A673 (cell line): Measurements from ENCODE around the gene WDR11. TPM values are rescaled to one million over a fixed set of nuclear protein-coding genes. Genes with fewer than 3 reads are reported as not detected.

Source experiments
- BruUV-seq: library from RNA; stranded (reverse); fragments of 400-500 nt; replicated peaks from 2 replicates; lab custom pipeline; 2021; lab: Mats Ljungman, UMichigan
- CTCF ChIA-PET: fragments of 300-600 bp; sonication (Branson Sonifier 250); formaldehyde crosslinking; loops from one replicate; lab custom pipeline; 2022; ENCODE audit warnings: antibody characterized with exemption; lab: Charles Lee
- POLR2A ChIA-PET: fragments of 300-600 bp; sonication (Branson Sonifier 250); formaldehyde crosslinking; loops from one replicate; lab custom pipeline; 2022; ENCODE audit warnings: antibody characterized with exemption; ENCODE audit not compliant: low non-redundant PET; lab: Charles Lee
- DNase-seq: peaks from one replicate; pipeline ENCODE4 v3.0.0-alpha.2; 2015; ENCODE audit warnings: low spot score
- H3K27ac ChIP-seq: fragments of 200-600 bp; sonication (generic); 2 replicates; pipeline ENCODE4 v1.5.1; 2016; ENCODE audit warnings: mixed run types, low read depth, mild to moderate bottlenecking, mixed read lengths, antibody characterized with exemption, low read length; ENCODE audit not compliant: poor library complexity, severe bottlenecking
- H3K27me3 ChIP-seq: fragments of 200-600 bp; sonication (generic); replicated peaks from 2 replicates; pipeline ENCODE4 v1.6.1; 2017; ENCODE audit warnings: mixed run types, low read depth, mild to moderate bottlenecking, mixed read lengths, antibody characterized with exemption, low read length; ENCODE audit not compliant: insufficient read depth, poor library complexity
- H3K36me3 ChIP-seq: fragments of 200-600 bp; sonication (generic); 2 replicates; pipeline ENCODE4 v1.6.1; 2016; ENCODE audit warnings: mixed run types, mild to moderate bottlenecking, mixed read lengths, antibody characterized with exemption, low read length; ENCODE audit not compliant: insufficient read depth, poor library complexity, severe bottlenecking
- H3K4me1 ChIP-seq: fragments of 200-600 bp; sonication (generic); 2 replicates; pipeline ENCODE4 v1.6.1; 2017; ENCODE audit warnings: mixed run types, mild to moderate bottlenecking, mixed read lengths, antibody characterized with exemption, low read length; ENCODE audit not compliant: insufficient read depth, poor library complexity, severe bottlenecking
- H3K4me3 ChIP-seq: fragments of 200-600 bp; sonication (generic); 2 replicates; pipeline ENCODE4 v1.5.1; 2016; ENCODE audit warnings: low read depth, mixed run types, mild to moderate bottlenecking, mixed read lengths, low read length; ENCODE audit not compliant: poor library complexity, severe bottlenecking
- H3K9me3 ChIP-seq: fragments of 200-600 bp; sonication (generic); 2 replicates; pipeline ENCODE4 v1.6.1; 2016; ENCODE audit warnings: mixed run types, low read depth, mild to moderate bottlenecking, mixed read lengths, antibody characterized with exemption, low read length; ENCODE audit not compliant: poor library complexity, severe bottlenecking
- EZH2 ChIP-seq: fragments of 200-600 bp; sonication (generic); IDR thresholded peaks from 2 replicates; pipeline ENCODE4 v1.6.1; 2017; ENCODE audit warnings: borderline replicate concordance, low read depth, mild to moderate bottlenecking, mixed read lengths, antibody characterized with exemption, low read length; ENCODE audit not compliant: poor library complexity, severe bottlenecking
- intact Hi-C: fragments of 100-400 bp; cut with micrococcal nuclease; formaldehyde crosslinking; loops from one replicate; pipeline ENCODE4 v1.10.0; 2022; ENCODE audit not compliant: unreplicated experiment
- total RNA-seq: library from RNA; stranded (reverse); gene quantifications from 2 replicates; pipeline ENCODE4 v1.2.3, GENCODE V29; 2021
- TF ChIP-seq, protein P1 (sequence below): fragments of 300-800, 200-600 bp; sonication (generic); conservative IDR thresholded peaks from 2 replicates; pipeline ENCODE4 v1.5.1; 2017; ENCODE audit warnings: low read depth, mild to moderate bottlenecking, antibody characterized with exemption, low read length, moderate library complexity, mixed read lengths

WDR11 gene
- total RNA-seq, 1 experiment from 2014 or later, result 33.4 TPM

DNA sequence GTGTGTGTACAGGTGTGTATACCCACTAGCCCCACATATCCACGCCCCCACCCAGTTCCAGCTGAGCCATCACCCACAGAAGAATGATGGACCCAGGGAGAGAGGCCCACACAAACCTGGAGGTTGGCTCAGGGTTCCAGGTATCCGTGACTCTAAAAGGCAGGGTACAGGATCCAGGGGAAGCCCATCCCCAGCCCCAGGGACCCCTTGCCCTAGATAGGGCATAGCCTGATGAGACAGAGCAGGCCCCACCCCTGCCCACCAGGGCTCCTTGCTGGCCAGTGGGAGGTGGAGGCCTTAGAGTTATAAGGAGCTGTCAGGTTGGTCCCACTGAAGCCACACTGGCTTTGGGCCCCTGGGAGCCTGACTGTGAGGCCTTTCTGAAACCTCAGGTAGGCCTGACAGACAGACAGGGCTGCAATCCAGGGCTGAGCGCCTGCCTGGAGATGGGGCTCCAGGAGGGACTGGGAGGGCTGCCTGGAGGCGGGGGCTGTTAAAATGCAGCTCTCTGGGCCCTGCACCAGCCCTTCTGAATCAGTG is 93.5 kb downstream of the WDR11 start:
- ChIA-PET POLR2A (no interaction called here), CTCF (interaction anchor here (0.6 kb wide), 1 partner anchor 406 kb away, joined by 3 read pairs; no protein-coding TSS in a partner anchor)
- TF ChIP-seq EZH2, result no peak
- H3K27me3 ChIP-seq, result no peaks in the 10 kb centered on the region
- H3K4me1 ChIP-seq, result no peaks in the 10 kb centered on the region
- no peaks in the 10 kb centered on the region for H3K36me3 ChIP-seq
- H3K27ac ChIP-seq, result no peak overlapping the region
- no peaks in the 10 kb centered on the region for H3K9me3 ChIP-seq
- no peak overlapping the region for H3K4me3 ChIP-seq
- BruUV-seq, result no TSS peak
- intact Hi-C loops, result loop anchor here (5.0 kb wide), 1 partner anchor 943 kb away; no protein-coding TSS in a partner anchor
- DNase-seq, result no peak

DNA sequence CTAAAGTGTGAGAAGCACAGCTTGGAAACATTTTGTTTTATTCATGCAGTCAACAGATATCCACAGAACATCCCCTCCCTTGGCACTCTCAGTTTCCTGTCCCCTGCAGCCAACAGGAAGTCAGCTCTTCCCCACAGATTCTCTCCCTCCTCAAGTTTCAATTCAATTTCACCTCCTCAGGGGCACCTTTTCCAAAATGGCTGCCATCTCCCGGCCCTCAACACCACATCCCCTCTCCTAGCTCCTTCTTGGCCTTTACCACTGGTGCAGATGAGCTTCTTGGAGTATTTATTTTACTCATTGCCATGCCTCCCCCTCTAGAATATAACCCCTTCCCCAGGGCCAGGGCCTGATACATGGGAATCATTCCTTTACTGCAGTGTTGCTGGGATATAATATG is 94.0 kb downstream of the WDR11 start:
- H3K27ac ChIP-seq, result no peak overlapping the region
- ChIA-PET POLR2A (no interaction called here), CTCF (interaction anchor here (0.6 kb wide), 1 partner anchor 406 kb away, joined by 3 read pairs; no protein-coding TSS in a partner anchor)
- no peaks in the 10 kb centered on the region for H3K36me3 ChIP-seq
- no peaks in the 10 kb centered on the region for H3K9me3 ChIP-seq
- peak; percentile 47 for DNase-seq
- H3K4me3 ChIP-seq, result no peak overlapping the region
- TF ChIP-seq, protein P1, sequence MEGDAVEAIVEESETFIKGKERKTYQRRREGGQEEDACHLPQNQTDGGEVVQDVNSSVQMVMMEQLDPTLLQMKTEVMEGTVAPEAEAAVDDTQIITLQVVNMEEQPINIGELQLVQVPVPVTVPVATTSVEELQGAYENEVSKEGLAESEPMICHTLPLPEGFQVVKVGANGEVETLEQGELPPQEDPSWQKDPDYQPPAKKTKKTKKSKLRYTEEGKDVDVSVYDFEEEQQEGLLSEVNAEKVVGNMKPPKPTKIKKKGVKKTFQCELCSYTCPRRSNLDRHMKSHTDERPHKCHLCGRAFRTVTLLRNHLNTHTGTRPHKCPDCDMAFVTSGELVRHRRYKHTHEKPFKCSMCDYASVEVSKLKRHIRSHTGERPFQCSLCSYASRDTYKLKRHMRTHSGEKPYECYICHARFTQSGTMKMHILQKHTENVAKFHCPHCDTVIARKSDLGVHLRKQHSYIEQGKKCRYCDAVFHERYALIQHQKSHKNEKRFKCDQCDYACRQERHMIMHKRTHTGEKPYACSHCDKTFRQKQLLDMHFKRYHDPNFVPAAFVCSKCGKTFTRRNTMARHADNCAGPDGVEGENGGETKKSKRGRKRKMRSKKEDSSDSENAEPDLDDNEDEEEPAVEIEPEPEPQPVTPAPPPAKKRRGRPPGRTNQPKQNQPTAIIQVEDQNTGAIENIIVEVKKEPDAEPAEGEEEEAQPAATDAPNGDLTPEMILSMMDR, result no peak
- TF ChIP-seq EZH2, result no peak
- H3K4me1 ChIP-seq, result no peaks in the 10 kb centered on the region
- intact Hi-C loops, result no loop called here
- BruUV-seq, result no TSS peak
- H3K27me3 ChIP-seq, result peaks cover 1% of the 10 kb centered on the region

DNA sequence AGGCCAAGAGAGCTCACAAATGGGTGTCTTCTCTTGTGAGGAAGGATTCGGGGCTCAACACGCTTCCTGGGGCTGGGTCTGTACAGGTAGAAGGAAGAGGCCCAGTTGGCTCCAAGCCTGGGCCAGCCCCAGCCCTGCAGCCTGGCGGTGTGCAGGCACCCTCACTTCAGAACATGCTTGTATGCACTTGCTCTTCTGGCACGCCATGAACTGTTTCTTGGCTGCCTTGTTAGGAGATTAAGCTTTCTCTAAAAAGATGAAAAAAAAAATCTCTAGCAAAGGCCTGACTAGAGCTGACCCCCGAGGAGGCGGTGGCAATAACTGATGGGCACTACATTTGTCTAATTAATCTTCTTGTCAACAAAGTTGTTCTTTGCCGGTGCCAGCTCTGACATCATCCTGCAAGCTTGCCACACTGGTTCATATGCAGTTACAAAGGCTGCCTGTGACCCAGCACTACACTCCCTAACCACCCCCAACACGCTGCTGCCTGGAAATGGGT is 94.7 kb downstream of the WDR11 start:
- H3K4me3 ChIP-seq, result no peak overlapping the region
- H3K27ac ChIP-seq, result no peak overlapping the region
- POLR2A ChIA-PET, result no interaction called here
- H3K9me3 ChIP-seq, result no peaks in the 10 kb centered on the region
- no peaks in the 10 kb centered on the region for H3K4me1 ChIP-seq
- DNase-seq, result no peak
- no TSS peak for BruUV-seq
- H3K27me3 ChIP-seq, result peaks cover 8% of the 10 kb centered on the region
- TF ChIP-seq, protein P1, result no peak
- TF ChIP-seq EZH2, result no peak
- H3K36me3 ChIP-seq, result no peaks in the 10 kb centered on the region
- CTCF ChIA-PET, result no interaction called here
- intact Hi-C loops, result no loop called here

DNA sequence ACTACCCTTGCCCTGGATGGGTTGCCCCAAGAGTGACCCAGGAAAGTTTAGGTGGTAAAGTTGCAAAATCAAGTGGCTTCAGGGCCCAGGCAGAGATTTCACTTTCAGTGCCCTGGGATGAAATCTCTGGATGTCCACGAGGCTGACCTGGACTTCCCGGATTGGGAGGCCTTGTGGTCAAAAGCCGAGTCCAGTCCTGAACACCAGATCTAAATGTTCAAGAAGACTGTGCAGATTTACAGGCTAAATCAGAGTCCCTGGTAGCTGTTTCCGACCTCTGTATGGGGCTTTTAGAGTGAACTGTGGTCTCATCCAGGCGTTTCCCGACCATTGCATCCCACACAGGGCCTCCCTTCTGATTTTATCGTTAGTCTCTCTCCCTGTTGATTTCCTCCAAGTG is 95.3 kb downstream of the WDR11 start:
- no peak for DNase-seq
- Histone ChIP-seq H3K4me3 (no peak overlapping the region), H3K27me3 (peaks cover 10% of the 10 kb centered on the region), H3K4me1 (no peaks in the 10 kb centered on the region), H3K9me3 (no peaks in the 10 kb centered on the region), H3K27ac (no peak overlapping the region), H3K36me3 (no peaks in the 10 kb centered on the region)
- POLR2A ChIA-PET, result no interaction called here
- intact Hi-C loops, result no loop called here
- CTCF ChIA-PET, result no interaction called here
- TF ChIP-seq EZH2, result no peak
- TF ChIP-seq, protein P1, result no peak
- no TSS peak for BruUV-seq
